Measurements from ENCODE around the gene TMEM250. TPM values are rescaled to one million over a fixed set of nuclear protein-coding genes. Genes with fewer than 3 reads are reported as not detected.

The TMEM250 gene
- total RNA-seq, 4 donors from 2014 or later, result 23.5 to 35.3 (median 25.6) TPM

GRCh38 chr9:136086951-136087740 lies 31.5 kb downstream of the TMEM250 start:
- intact Hi-C loops (cut with DNase I), result no loop called here
- Histone ChIP-seq H3K36me3 (no peaks in the 10 kb centered on the region), H3K4me1 (peaks cover 18 to 52% of the 10 kb centered on the region in 2 donors), H3K9me3 (no peaks in the 10 kb centered on the region), H3K27ac (peak overlapping the region in 1 of 3 donors; percentile 35), H3K27me3 (no peaks in the 10 kb centered on the region), H3K4me3 (replicated peaks in 1 of 3) (no peak overlapping the region)
- no peak for DNase-seq
- TF ChIP-seq CTCF (IDR thresholded peaks at IDR 0.05) (no peak), POLR2A (IDR thresholded peaks at IDR 0.05) (no peak)
- WGBS, 2 donors, result 86 to 90% methylated on average over 10 of the region's 21 CpGs

- no peak for TF ChIP-seq POLR2A (IDR thresholded peaks at IDR 0.05)
- no peak for TF ChIP-seq CTCF (IDR thresholded peaks at IDR 0.05)
- Histone ChIP-seq H3K4me3 (replicated peaks in 1 of 3) (no peak overlapping the region), H3K36me3 (no peaks in the 10 kb centered on the region), H3K27ac (peak overlapping the region in 2 of 3 donors; percentile 35 to 80), H3K9me3 (no peaks in the 10 kb centered on the region), H3K4me1 (peaks cover 24 to 52% of the 10 kb centered on the region in 2 donors), H3K27me3 (no peaks in the 10 kb centered on the region)
- 63 to 84% methylated on average over 15 to 17 of the region's 24 CpGs for WGBS, 2 donors
- intact Hi-C loops (cut with DNase I), result no loop called here
- peak in 1 of 2 donors; percentile 29 for DNase-seq
Measured at GRCh38 chr9:136086213-136086881, 32.3 kb downstream of the TMEM250 start.

GRCh38 chr9:136085815-136086212 lies 32.9 kb downstream of the TMEM250 start:
- Histone ChIP-seq H3K27me3 (no peaks in the 10 kb centered on the region), H3K4me1 (peaks cover 28 to 52% of the 10 kb centered on the region in 2 donors), H3K9me3 (no peaks in the 10 kb centered on the region), H3K27ac (peak overlapping the region in 2 of 3 donors; percentile 35 to 80), H3K4me3 (replicated peaks in 1 of 3) (no peak overlapping the region), H3K36me3 (no peaks in the 10 kb centered on the region)
- peak; percentile 93 to 94 for DNase-seq
- no peak for TF ChIP-seq POLR2A (IDR thresholded peaks at IDR 0.05)
- TF ChIP-seq CTCF (IDR thresholded peaks at IDR 0.05), result no peak
- 26 to 35% methylated on average over 6 of the region's 16 CpGs for WGBS, 2 donors
- intact Hi-C loops (cut with DNase I), result no loop called here

- intact Hi-C loops (cut with DNase I), result no loop called here
- H3K9me3 ChIP-seq, result no peaks in the 10 kb centered on the region
- peaks cover 31 to 65% of the 10 kb centered on the region in 2 donors for H3K4me1 ChIP-seq
- H3K27me3 ChIP-seq, result no peaks in the 10 kb centered on the region
- H3K36me3 ChIP-seq, result no peaks in the 10 kb centered on the region
- no peak overlapping the region for H3K27ac ChIP-seq
- TF ChIP-seq POLR2A (IDR thresholded peaks at IDR 0.05) (no peak), CTCF (IDR thresholded peaks at IDR 0.05) (no peak)
- no peak overlapping the region for H3K4me3 ChIP-seq (replicated peaks in 1 of 3)
- DNase-seq, result no peak
- WGBS, 2 donors, result 88 to 89% methylated on average over 32 to 33 of the region's 33 CpGs
Measured at GRCh38 chr9:136084063-136084944, 34.4 kb downstream of the TMEM250 start.
